Gastroesophageal sphincter (tissue), 3 donors: ENCODE data around the gene NAA38.

Experiments
- CTCF ChIP-seq, 4 experiments: fragments of 200-600 bp in 2 of 4; fragments of 450-650 bp in 2 of 4; sonication (generic) in 1 of 4; IDR thresholded peaks; one replicate each; pipeline ENCODE4 v1.5.1; 2017 to 2019; ENCODE audit warnings: antibody characterized with exemption in 4 of 4, mild to moderate bottlenecking in 2 of 4, moderate library complexity in 2 of 4
- EP300 ChIP-seq: sonication (generic); formaldehyde crosslinking; IDR thresholded peaks from one replicate; pipeline ENCODE4 v1.6.1; 2017; ENCODE audit warnings: antibody characterized with exemption, mild to moderate bottlenecking
- POLR2A ChIP-seq, 2 donors: fragments of 450-650 bp; IDR thresholded peaks; one replicate each; pipeline ENCODE4 v1.6.1; 2017; ENCODE audit warnings: antibody characterized with exemption in 2 of 2, mild to moderate bottlenecking in 2 of 2, moderate library complexity in 1 of 2
- POLR2AphosphoS5 ChIP-seq: sonication (generic); formaldehyde crosslinking; IDR thresholded peaks from one replicate; pipeline ENCODE4 v1.6.1; 2017; ENCODE audit warnings: antibody characterized with exemption

- TF ChIP-seq CTCF (IDR thresholded peaks at IDR 0.05) (no peak), POLR2A (IDR thresholded peaks at IDR 0.05) (no peak), POLR2AphosphoS5 (no peak), EP300 (no peak)
These were observed 37.1 kb downstream of the NAA38 start for GRCh38 chr17:7820231-7820630.
